ENCODE results near the gene MAEL. TPM values are rescaled to one million over a fixed set of nuclear protein-coding genes. Genes with fewer than 3 reads are reported as not detected.

The MAEL gene
- total RNA-seq, 4 donors from 2014 or later = 0.69 TPM; not detected in 3

GRCh38 chr1:166978821-166979220 is 10.3 kb upstream of the MAEL start:
- TF ChIP-seq CTCF (IDR thresholded peaks at IDR 0.05) (no peak), POLR2A (IDR thresholded peaks at IDR 0.05) (no peak)
- no peak for DNase-seq
- Histone ChIP-seq H3K4me1 (no peaks in the 10 kb centered on the region), H3K9me3 (no peaks in the 10 kb centered on the region), H3K27me3 (no peaks in the 10 kb centered on the region), H3K36me3 (no peaks in the 10 kb centered on the region), H3K4me3 (no peak overlapping the region), H3K27ac (no peak overlapping the region)
- intact Hi-C loops (cut with DNase I; ENCODE audit: low total_unique reads) = no loop called here

GRCh38 chr1:166980383-166980782 is 8.7 kb upstream of the MAEL start:
- no peaks in the 10 kb centered on the region for H3K36me3 ChIP-seq
- TF ChIP-seq POLR2A (IDR thresholded peaks at IDR 0.05) = no peak
- TF ChIP-seq CTCF (IDR thresholded peaks at IDR 0.05) = no peak
- H3K27me3 ChIP-seq = no peaks in the 10 kb centered on the region
- DNase-seq = no peak
- no peaks in the 10 kb centered on the region for H3K4me1 ChIP-seq
- no peaks in the 10 kb centered on the region for H3K9me3 ChIP-seq
- no peak overlapping the region for H3K27ac ChIP-seq
- intact Hi-C loops (cut with DNase I; ENCODE audit: low total_unique reads) = no loop called here
- H3K4me3 ChIP-seq = no peak overlapping the region

- Histone ChIP-seq H3K4me3 (no peak overlapping the region), H3K27ac (no peak overlapping the region), H3K9me3 (no peaks in the 10 kb centered on the region), H3K27me3 (no peaks in the 10 kb centered on the region), H3K36me3 (no peaks in the 10 kb centered on the region), H3K4me1 (no peaks in the 10 kb centered on the region)
- no peak for DNase-seq
- TF ChIP-seq CTCF (IDR thresholded peaks at IDR 0.05) (no peak), POLR2A (IDR thresholded peaks at IDR 0.05) (no peak)
- intact Hi-C loops (cut with DNase I; ENCODE audit: low total_unique reads) = no loop called here
Observed at GRCh38 chr1:166980818-166981217, 8.3 kb upstream of the MAEL start.

GRCh38 chr1:166981589-166981988 is 7.5 kb upstream of the MAEL start:
- H3K36me3 ChIP-seq = no peaks in the 10 kb centered on the region
- H3K27ac ChIP-seq = no peak overlapping the region
- TF ChIP-seq CTCF (IDR thresholded peaks at IDR 0.05) = no peak
- no peak for TF ChIP-seq POLR2A (IDR thresholded peaks at IDR 0.05)
- intact Hi-C loops (cut with DNase I; ENCODE audit: low total_unique reads) = no loop called here
- H3K4me1 ChIP-seq = no peaks in the 10 kb centered on the region
- no peak for DNase-seq
- no peak overlapping the region for H3K4me3 ChIP-seq
- no peaks in the 10 kb centered on the region for H3K27me3 ChIP-seq
- no peaks in the 10 kb centered on the region for H3K9me3 ChIP-seq

- TF ChIP-seq POLR2A (IDR thresholded peaks at IDR 0.05) (no peak), CTCF (IDR thresholded peaks at IDR 0.05) (no peak)
- no peak overlapping the region for H3K4me3 ChIP-seq
- H3K27me3 ChIP-seq = no peaks in the 10 kb centered on the region
- H3K4me1 ChIP-seq = no peaks in the 10 kb centered on the region
- DNase-seq = no peak
- H3K27ac ChIP-seq = no peak overlapping the region
- intact Hi-C loops (cut with DNase I; ENCODE audit: low total_unique reads) = no loop called here
- no peaks in the 10 kb centered on the region for H3K9me3 ChIP-seq
- no peaks in the 10 kb centered on the region for H3K36me3 ChIP-seq
Observed at GRCh38 chr1:166999075-166999474, 10.0 kb downstream of the MAEL start.
